ES-I3 (cell line): ENCODE data around the gene HBE1.

Experiments
- H3K36me3 ChIP-seq: 2 replicates; pipeline ENCODE4 v1.6.1; 2013; ENCODE audit warnings: mild to moderate bottlenecking, low read length, control low read depth, moderate library complexity; ENCODE audit not compliant: insufficient read depth
- H3K4me1 ChIP-seq: 2 replicates; pipeline ENCODE4 v1.6.1; 2013; ENCODE audit warnings: mild to moderate bottlenecking, control low read depth, low read length; ENCODE audit not compliant: insufficient read depth
- H3K9ac ChIP-seq: 2 replicates; pipeline ENCODE4 v1.6.1; 2013; ENCODE audit warnings: low read depth, mild to moderate bottlenecking, low read length, moderate library complexity
- H3K9me3 ChIP-seq: 2 replicates; pipeline ENCODE4 v1.6.1; 2013; ENCODE audit warnings: mild to moderate bottlenecking, low read length, moderate library complexity; ENCODE audit not compliant: control insufficient read depth, insufficient read depth

Gene HBE1

DNA sequence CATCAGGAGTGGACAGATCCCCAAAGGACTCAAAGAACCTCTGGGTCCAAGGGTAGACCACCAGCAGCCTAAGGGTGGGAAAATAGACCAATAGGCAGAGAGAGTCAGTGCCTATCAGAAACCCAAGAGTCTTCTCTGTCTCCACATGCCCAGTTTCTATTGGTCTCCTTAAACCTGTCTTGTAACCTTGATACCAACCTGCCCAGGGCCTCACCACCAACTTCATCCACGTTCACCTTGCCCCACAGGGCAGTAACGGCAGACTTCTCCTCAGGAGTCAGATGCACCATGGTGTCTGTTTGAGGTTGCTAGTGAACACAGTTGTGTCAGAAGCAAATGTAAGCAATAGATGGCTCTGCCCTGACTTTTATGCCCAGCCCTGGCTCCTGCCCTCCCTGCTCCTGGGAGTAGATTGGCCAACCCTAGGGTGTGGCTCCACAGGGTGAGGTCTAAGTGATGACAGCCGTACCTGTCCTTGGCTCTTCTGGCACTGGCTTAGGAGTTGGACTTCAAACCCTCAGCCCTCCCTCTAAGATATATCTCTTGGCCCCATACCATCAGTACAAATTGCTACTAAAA lies 42.9 kb downstream of the HBE1 start, which contains the start of gene HBB:
Gene HBB (minus strand): TSS at position 340 of the 579 bp plus-strand sequence. CDS start 50 bp downstream, at position 290.
- Histone ChIP-seq H3K36me3 (no peaks in the 10 kb centered on the region), H3K9me3 (no peaks in the 10 kb centered on the region), H3K4me1 (no peaks in the 10 kb centered on the region), H3K9ac (no peak within 1 kb of the TSS)

- no peak overlapping the region for H3K9ac ChIP-seq
- H3K9me3 ChIP-seq, result no peaks in the 10 kb centered on the region; the same call in 1 of the 2 replicates
- H3K36me3 ChIP-seq, result no peaks in the 10 kb centered on the region
- H3K4me1 ChIP-seq, result no peaks in the 10 kb centered on the region
Observed at GRCh38 chr11:5225480-5225871, 44.3 kb downstream of the HBE1 start.

GRCh38 chr11:5224538-5225479 lies 44.9 kb downstream of the HBE1 start:
- Histone ChIP-seq H3K9me3 (no peaks in the 10 kb centered on the region; the same call in 1 of the 2 replicates), H3K36me3 (no peaks in the 10 kb centered on the region), H3K4me1 (no peaks in the 10 kb centered on the region), H3K9ac (no peak overlapping the region)

- Histone ChIP-seq H3K36me3 (no peaks in the 10 kb centered on the region), H3K9ac (no peak overlapping the region), H3K9me3 (no peaks in the 10 kb centered on the region; the same call in 1 of the 2 replicates), H3K4me1 (no peaks in the 10 kb centered on the region)
Observed at GRCh38 chr11:5223686-5224085, 46.1 kb downstream of the HBE1 start.

DNA sequence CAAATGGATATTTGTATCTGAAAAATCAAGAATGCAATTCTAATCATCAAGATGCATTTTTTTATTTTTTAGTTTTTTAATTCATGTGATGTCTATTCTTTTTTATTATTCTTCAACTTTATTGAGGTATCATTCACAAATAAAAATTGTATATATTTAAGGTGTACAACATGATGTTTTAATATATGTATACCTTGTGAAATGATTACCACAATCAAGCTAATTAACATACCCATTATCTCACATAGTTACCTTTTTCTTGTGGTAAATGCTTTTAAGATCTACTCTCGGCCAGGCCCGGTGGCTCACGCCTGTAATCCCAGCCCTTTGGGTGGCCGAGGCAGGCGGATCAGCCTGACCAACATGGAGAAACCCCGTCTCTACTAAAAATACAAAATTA lies 46.6 kb downstream of the HBE1 start:
- Histone ChIP-seq H3K9me3 (no peaks in the 10 kb centered on the region; the same call in 1 of the 2 replicates), H3K36me3 (no peaks in the 10 kb centered on the region), H3K9ac (no peak overlapping the region), H3K4me1 (no peaks in the 10 kb centered on the region)
